Measurements from ENCODE around the gene APH1B. TPM values are rescaled to one million over a fixed set of nuclear protein-coding genes. Genes with fewer than 3 reads are reported as not detected.

APH1B gene
- total RNA-seq, 1 experiment from 2014 or later = 14.0 TPM

GRCh38 chr15:63292241-63292640, 14.8 kb downstream of the APH1B start:
- ATAC-seq (no peak), DNase-seq (ENCODE audit: low read depth, low spot score) (no peak)
- intact Hi-C loops (cut with micrococcal nuclease; ENCODE audit: unreplicated experiment) = no loop called here
- no peaks in the 10 kb centered on the region for H3K27me3 ChIP-seq (ENCODE audit: control insufficient read depth, insufficient read depth, low read length)
- H3K4me1 ChIP-seq (ENCODE audit: control insufficient read depth, insufficient read depth, low read length) = no peaks in the 10 kb centered on the region; the same call in 1 of the 2 replicates
- no peaks in the 10 kb centered on the region for H3K36me3 ChIP-seq (ENCODE audit: control insufficient read depth, insufficient read depth, low read length)
- in situ Hi-C loops (cut with HindIII; ENCODE audit: low pct_unique_long_range_greater_than_20kb, low sequenced_read_pairs) = no loop called here
- no TSS peak for BruUV-seq (replicated peaks)
- H3K27ac ChIP-seq (ENCODE audit: low read length) = no peak overlapping the region
- ChIA-PET CTCF (interaction anchor here (0.6 to 1.1 kb wide), 2 partner anchors 24 to 110 kb away, joined by 3 to 5 read pairs; no protein-coding TSS in a partner anchor), POLR2A (no interaction called here)
- H3K9me3 ChIP-seq (ENCODE audit: control insufficient read depth, insufficient read depth, low read depth, low read length) = no peaks in the 10 kb centered on the region
- no peak for TF ChIP-seq SIN3A (IDR thresholded peaks at IDR 0.05; ENCODE audit: borderline replicate concordance, insufficient read depth, low read depth, low read length)
- TF ChIP-seq TCF7L2 (IDR thresholded peaks at IDR 0.05; ENCODE audit: low read depth, low read length) = no peak
- no peak for TF ChIP-seq POLR2AphosphoS5 (IDR thresholded peaks at IDR 0.05; ENCODE audit: low read depth, low read length)
- TF ChIP-seq CTCF (IDR thresholded peaks at IDR 0.05) = no peak
- TF ChIP-seq REST (IDR thresholded peaks at IDR 0.05; ENCODE audit: insufficient read depth in 1 of 2, low read depth in 2 of 2, low read length in 1 of 2) = no peak
- H3K4me3 ChIP-seq (ENCODE audit: low read depth in 2 of 2, low read length in 2 of 2) = no peak overlapping the region

- no peak overlapping the region for H3K4me3 ChIP-seq (ENCODE audit: low read depth in 2 of 2, low read length in 2 of 2)
- ChIA-PET CTCF (interaction anchor here (0.6 kb wide), 1 partner anchor 25 kb away, joined by 5 read pairs; no protein-coding TSS in a partner anchor), POLR2A (no interaction called here)
- no peaks in the 10 kb centered on the region for H3K27me3 ChIP-seq (ENCODE audit: control insufficient read depth, insufficient read depth, low read length)
- in situ Hi-C loops (cut with HindIII; ENCODE audit: low pct_unique_long_range_greater_than_20kb, low sequenced_read_pairs) (no loop called here), intact Hi-C loops (cut with micrococcal nuclease; ENCODE audit: unreplicated experiment) (no loop called here)
- BruUV-seq (replicated peaks) = no TSS peak
- H3K36me3 ChIP-seq (ENCODE audit: control insufficient read depth, insufficient read depth, low read length) = no peaks in the 10 kb centered on the region
- H3K9me3 ChIP-seq (ENCODE audit: control insufficient read depth, insufficient read depth, low read depth, low read length) = no peaks in the 10 kb centered on the region
- TF ChIP-seq POLR2AphosphoS5 (IDR thresholded peaks at IDR 0.05; ENCODE audit: low read depth, low read length) = no peak
- TF ChIP-seq TCF7L2 (IDR thresholded peaks at IDR 0.05; ENCODE audit: low read depth, low read length) = no peak
- TF ChIP-seq SIN3A (IDR thresholded peaks at IDR 0.05; ENCODE audit: borderline replicate concordance, insufficient read depth, low read depth, low read length) = no peak
- TF ChIP-seq REST (IDR thresholded peaks at IDR 0.05; ENCODE audit: insufficient read depth in 1 of 2, low read depth in 2 of 2, low read length in 1 of 2) = no peak
- no peak for TF ChIP-seq CTCF (IDR thresholded peaks at IDR 0.05)
- no peak overlapping the region for H3K27ac ChIP-seq (ENCODE audit: low read length)
- DNase-seq (ENCODE audit: low read depth, low spot score) (no peak), ATAC-seq (no peak)
- H3K4me1 ChIP-seq (ENCODE audit: control insufficient read depth, insufficient read depth, low read length) = no peaks in the 10 kb centered on the region; the same call in 1 of the 2 replicates
Observed at GRCh38 chr15:63292771-63293170, 15.4 kb downstream of the APH1B start.

Measured in Panc1 (cell line).